ENCODE data around the gene TIMM17A.

GRCh38 chr1:201933840-201934430, 21.4 kb upstream of the TIMM17A start:
- TF ChIP-seq EZH2 (IDR thresholded peaks at IDR 0.05; ENCODE audit: insufficient read depth, poor library complexity, severe bottlenecking) (no peak), EZH2phosphoT487 (IDR thresholded peaks at IDR 0.05; ENCODE audit: insufficient read depth, low read depth) (no peak)

All from GM23248 (cell line).